Activated naive CD4-positive, alpha-beta T cell treated with anti-CD3 and anti-CD28 coated beads, Interleukin-2, amount 10 ng/mL, durations not matched to agents 7 days and 5 days (primary cell): ENCODE results near the gene GADD45B.
"Not testable (repeated sequence)": the region's sequence is repeated elsewhere in the genome, so short reads cannot be mapped to it uniquely, and the experiment has no call there.

Source experiments
- CTCF ChIA-PET: fragments of 350-600 bp; sonication (Branson Sonifier 250); formaldehyde crosslinking; loops from one replicate; lab custom pipeline; 2021; ENCODE audit warnings: antibody characterized with exemption; lab: Charles Lee
- DNase-seq: peaks from one replicate; pipeline ENCODE4 v3.0.0-alpha.2; 2020
- H3K27ac Mint-ChIP-seq: one replicate; pipeline ENCODE4 v1.8.0; 2021; ENCODE audit warnings: mild to moderate bottlenecking, moderate library complexity, mixed read lengths
- H3K27me3 Mint-ChIP-seq: one replicate; pipeline ENCODE4 v1.8.0; 2021; ENCODE audit warnings: mild to moderate bottlenecking, mixed read lengths
- H3K36me3 Mint-ChIP-seq: one replicate; pipeline ENCODE4 v1.8.0; 2021; ENCODE audit warnings: mixed read lengths
- H3K4me1 Mint-ChIP-seq: one replicate; pipeline ENCODE4 v1.8.0; 2021; ENCODE audit warnings: mixed read lengths
- H3K4me3 Mint-ChIP-seq: one replicate; pipeline ENCODE4 v1.8.0; 2021; ENCODE audit warnings: mild to moderate bottlenecking, moderate library complexity, mixed read lengths
- H3K9me3 Mint-ChIP-seq: one replicate; pipeline ENCODE4 v1.8.0; 2021; ENCODE audit warnings: mixed read lengths

GADD45B gene

GRCh38 chr19:2512523-2513431 is 36.9 kb downstream of the GADD45B start:
- peaks cover 8% of the 10 kb centered on the region for H3K4me1 Mint-ChIP-seq
- peaks cover 29% of the 10 kb centered on the region for H3K27me3 Mint-ChIP-seq
- DNase-seq, result no peak
- no peak overlapping the region for H3K27ac Mint-ChIP-seq
- peaks cover 2% of the 10 kb centered on the region for H3K9me3 Mint-ChIP-seq
- CTCF ChIA-PET, result no interaction called here
- H3K4me3 Mint-ChIP-seq, result no peak overlapping the region
- H3K36me3 Mint-ChIP-seq, result no peaks in the 10 kb centered on the region

DNA sequence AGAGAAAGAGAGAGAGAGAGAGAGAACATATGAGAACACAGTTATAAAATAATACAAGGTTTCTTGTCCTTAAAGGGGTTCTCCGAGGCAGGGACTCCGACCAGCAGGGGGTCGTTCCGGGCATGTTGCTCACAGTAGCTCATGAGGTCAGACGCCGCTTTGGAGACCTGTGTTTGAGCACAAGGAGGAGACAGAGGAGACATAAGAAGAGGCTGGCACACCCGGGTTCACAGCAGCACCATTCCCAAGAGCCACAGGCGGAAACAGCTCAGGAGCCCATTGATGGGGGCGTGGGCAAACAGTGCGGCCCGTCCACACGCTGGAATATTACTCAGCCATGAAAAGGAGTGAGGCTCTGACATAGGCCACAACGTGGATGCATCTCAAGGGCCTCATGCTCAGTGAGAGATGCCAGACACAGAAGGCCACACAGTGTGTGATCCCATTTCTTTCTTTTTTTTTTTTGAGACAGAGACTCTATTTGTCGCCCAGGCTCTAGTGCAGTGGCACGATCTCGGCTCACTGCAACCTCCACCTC is 39.1 kb downstream of the GADD45B start:
- DNase-seq, result no peak
- CTCF ChIA-PET, result interaction anchor here (1.2 kb wide), 1 partner anchor 65 kb away, joined by 4 read pairs; no protein-coding TSS in a partner anchor
- no peaks in the 10 kb centered on the region for H3K36me3 Mint-ChIP-seq
- H3K27ac Mint-ChIP-seq, result no peak overlapping the region
- peaks cover 8% of the 10 kb centered on the region for H3K4me1 Mint-ChIP-seq
- H3K4me3 Mint-ChIP-seq, result no peak overlapping the region
- H3K27me3 Mint-ChIP-seq, result peaks cover 39% of the 10 kb centered on the region
- no peaks in the 10 kb centered on the region for H3K9me3 Mint-ChIP-seq

DNA sequence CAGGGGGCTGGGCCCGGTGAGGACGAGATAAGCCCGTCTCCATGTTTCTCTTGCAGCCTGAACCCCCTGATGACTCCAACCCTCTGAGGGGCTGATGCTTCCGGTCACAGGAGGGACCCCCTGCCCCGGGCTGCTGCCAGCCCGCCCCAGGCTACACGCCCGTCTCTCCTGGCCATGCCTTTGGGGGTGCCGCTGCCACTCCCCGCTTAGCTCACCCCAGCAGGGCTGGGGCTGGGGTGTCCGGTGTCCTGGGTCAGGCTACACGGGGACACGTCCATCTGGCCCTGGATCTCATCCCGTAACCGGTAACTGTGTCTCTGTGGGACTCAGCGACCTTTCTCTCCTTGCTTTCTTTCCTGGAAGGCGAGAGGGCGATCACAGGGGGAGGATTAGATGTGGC is 40.8 kb downstream of the GADD45B start:
- no peaks in the 10 kb centered on the region for H3K9me3 Mint-ChIP-seq
- no peak overlapping the region for H3K27ac Mint-ChIP-seq
- CTCF ChIA-PET, result no interaction called here
- H3K27me3 Mint-ChIP-seq, result peaks cover 36% of the 10 kb centered on the region
- H3K4me3 Mint-ChIP-seq, result no peak overlapping the region
- H3K36me3 Mint-ChIP-seq, result no peaks in the 10 kb centered on the region
- peaks cover 8% of the 10 kb centered on the region for H3K4me1 Mint-ChIP-seq
- no peak for DNase-seq

- peak; percentile 27 for DNase-seq
- no peaks in the 10 kb centered on the region for H3K9me3 Mint-ChIP-seq
- H3K27me3 Mint-ChIP-seq, result peaks cover 42% of the 10 kb centered on the region
- no peak overlapping the region for H3K27ac Mint-ChIP-seq
- no peak overlapping the region for H3K4me3 Mint-ChIP-seq
- H3K36me3 Mint-ChIP-seq, result no peaks in the 10 kb centered on the region
- CTCF ChIA-PET, result no interaction called here
- peaks cover 8% of the 10 kb centered on the region for H3K4me1 Mint-ChIP-seq
These were observed 42.1 kb downstream of the GADD45B start for GRCh38 chr19:2517881-2518601.

DNA sequence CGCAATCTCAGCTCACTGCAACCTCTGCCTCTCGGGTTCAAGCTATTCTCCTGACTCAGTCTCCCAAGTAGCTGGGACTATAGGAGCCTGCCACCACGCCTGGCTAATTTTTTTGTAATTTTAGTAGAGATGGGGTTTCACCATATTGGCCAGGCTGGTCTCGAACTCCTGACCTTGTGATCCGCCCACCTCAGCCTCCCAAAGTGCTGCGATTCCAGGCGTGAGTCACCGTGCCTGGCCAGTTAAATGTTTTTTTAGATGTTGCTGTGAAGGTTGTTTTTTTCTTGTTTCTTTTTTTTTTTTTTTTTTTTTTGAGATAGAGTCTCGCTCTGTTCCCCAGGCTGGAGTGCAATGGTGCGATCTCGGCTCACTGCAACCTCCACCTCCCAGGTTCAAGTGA is 42.9 kb downstream of the GADD45B start:
- H3K4me1 Mint-ChIP-seq, DNase-seq, H3K9me3 Mint-ChIP-seq, H3K36me3 Mint-ChIP-seq, H3K27ac Mint-ChIP-seq, H3K4me3 Mint-ChIP-seq: not testable (repeated sequence)
- CTCF ChIA-PET, result interaction anchor here (0.6 kb wide), 1 partner anchor 34 kb away, joined by 3 read pairs; no protein-coding TSS in a partner anchor
- peaks cover 36% of the 10 kb centered on the region for H3K27me3 Mint-ChIP-seq

DNA sequence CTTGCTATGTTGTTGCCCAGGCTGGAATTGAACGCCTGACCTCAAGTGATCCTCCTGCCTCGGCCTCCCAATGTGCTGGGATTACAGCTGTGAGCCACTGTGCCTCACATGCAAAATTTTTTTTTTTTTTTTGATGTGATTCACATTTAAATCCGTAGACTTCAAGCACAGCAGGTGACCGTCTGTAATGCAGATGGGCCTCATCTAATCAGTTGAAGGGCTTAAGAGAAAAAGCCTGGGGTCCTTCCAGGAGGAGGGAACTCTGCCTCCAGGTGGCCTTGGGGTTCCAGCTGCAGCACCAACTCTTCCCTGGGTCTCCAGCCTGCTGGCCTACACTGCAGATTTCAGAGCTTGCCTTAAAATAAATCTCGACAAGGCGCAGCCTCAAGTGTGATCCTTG is 43.6 kb downstream of the GADD45B start:
- no peaks in the 10 kb centered on the region for H3K36me3 Mint-ChIP-seq
- H3K27ac Mint-ChIP-seq, result no peak overlapping the region
- H3K4me1 Mint-ChIP-seq, result peaks cover 8% of the 10 kb centered on the region
- H3K9me3 Mint-ChIP-seq, result peaks cover 3% of the 10 kb centered on the region
- CTCF ChIA-PET, result no interaction called here
- no peak overlapping the region for H3K4me3 Mint-ChIP-seq
- peaks cover 36% of the 10 kb centered on the region for H3K27me3 Mint-ChIP-seq
- no peak for DNase-seq

- CTCF ChIA-PET, result no interaction called here
- Mint-ChIP-seq H3K9me3 (peaks cover 3% of the 10 kb centered on the region), H3K4me3 (no peak overlapping the region), H3K36me3 (no peaks in the 10 kb centered on the region), H3K27me3 (peaks cover 6% of the 10 kb centered on the region), H3K27ac (no peak overlapping the region), H3K4me1 (no peaks in the 10 kb centered on the region)
- DNase-seq, result no peak
These were observed 47.8 kb downstream of the GADD45B start for GRCh38 chr19:2523630-2524311.

DNA sequence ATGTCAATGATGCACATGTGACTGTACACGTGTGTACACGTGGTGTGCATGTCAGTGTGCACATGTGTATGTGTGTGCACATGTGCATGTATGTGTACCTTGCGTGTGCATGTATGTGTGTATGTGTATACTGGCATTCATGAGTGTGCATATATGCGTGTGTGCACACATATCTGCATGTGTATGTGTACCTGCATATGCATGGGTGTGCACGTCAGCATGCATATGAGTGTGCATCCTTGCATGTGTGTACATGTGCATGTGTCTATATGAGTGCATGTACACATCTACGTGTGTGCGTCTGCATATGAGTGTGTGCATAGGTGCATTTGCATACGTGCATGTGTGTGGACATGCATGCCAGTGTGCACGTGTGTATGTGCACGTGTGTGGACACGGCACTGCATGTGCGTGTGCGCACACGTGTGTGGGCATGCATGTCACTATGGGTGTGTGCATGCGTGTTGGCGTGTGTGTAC is 48.5 kb downstream of the GADD45B start:
- H3K36me3 Mint-ChIP-seq, result no peaks in the 10 kb centered on the region
- peaks cover 6% of the 10 kb centered on the region for H3K27me3 Mint-ChIP-seq
- no peak overlapping the region for H3K27ac Mint-ChIP-seq
- no peaks in the 10 kb centered on the region for H3K4me1 Mint-ChIP-seq
- H3K4me3 Mint-ChIP-seq, result no peak overlapping the region
- CTCF ChIA-PET, result no interaction called here
- DNase-seq, result no peak
- H3K9me3 Mint-ChIP-seq, result peaks cover 3% of the 10 kb centered on the region

- CTCF ChIA-PET, result no interaction called here
- Mint-ChIP-seq H3K27me3 (peaks cover 12% of the 10 kb centered on the region), H3K27ac (no peak overlapping the region), H3K4me3 (no peak overlapping the region), H3K9me3 (peaks cover 3% of the 10 kb centered on the region), H3K4me1 (no peaks in the 10 kb centered on the region), H3K36me3 (no peaks in the 10 kb centered on the region)
- no peak for DNase-seq
These were observed 49.2 kb downstream of the GADD45B start for GRCh38 chr19:2524840-2525723.

DNA sequence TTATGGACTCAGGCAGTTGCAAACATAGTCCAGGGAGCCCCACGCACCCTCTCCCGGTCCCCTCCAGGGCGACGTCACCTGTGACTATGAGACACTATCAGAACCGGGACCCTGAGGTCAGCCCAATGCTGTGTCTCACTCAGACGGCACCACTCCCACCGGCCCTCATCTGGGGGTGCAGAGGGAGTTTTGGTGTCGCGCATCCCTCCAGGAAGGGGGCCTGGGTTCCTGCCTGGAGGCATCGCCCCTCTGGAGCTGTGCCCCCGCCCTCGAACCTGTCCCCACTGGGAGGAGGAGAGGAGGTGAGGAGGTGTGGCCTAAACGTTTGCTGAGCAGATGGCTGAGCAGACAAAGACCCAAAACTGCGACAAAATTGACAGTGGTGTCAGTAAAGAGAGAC is 51.2 kb downstream of the GADD45B start:
- Mint-ChIP-seq H3K36me3 (no peaks in the 10 kb centered on the region), H3K27me3 (peaks cover 7% of the 10 kb centered on the region), H3K9me3 (peaks cover 3% of the 10 kb centered on the region), H3K4me1 (peaks cover under 1% of the 10 kb centered on the region), H3K27ac (no peak overlapping the region), H3K4me3 (no peak overlapping the region)
- CTCF ChIA-PET, result no interaction called here
- no peak for DNase-seq

DNA sequence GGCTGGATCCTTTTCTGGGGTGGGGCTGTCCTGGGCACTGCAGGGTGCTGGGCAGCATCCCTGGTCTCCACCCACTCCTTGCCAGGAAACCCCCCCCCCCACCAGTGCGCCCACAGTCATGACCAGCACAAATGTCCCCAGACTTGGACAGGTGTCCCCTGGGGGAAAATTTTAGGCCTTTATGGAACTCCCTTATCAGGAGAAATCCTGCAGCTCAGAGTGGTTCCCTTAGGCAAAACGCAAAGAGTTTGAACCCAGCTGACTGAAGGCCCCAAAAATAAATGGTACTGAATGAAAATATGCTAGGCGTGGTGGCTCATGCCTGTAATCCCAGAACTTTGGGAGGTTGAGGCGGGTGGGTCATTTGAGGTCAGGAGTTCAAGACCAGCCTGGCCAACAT is 51.8 kb downstream of the GADD45B start:
- peaks cover 6% of the 10 kb centered on the region for H3K27me3 Mint-ChIP-seq
- H3K9me3 Mint-ChIP-seq, result peaks cover 3% of the 10 kb centered on the region
- H3K36me3 Mint-ChIP-seq, result no peaks in the 10 kb centered on the region
- H3K4me3 Mint-ChIP-seq, result no peak overlapping the region
- no peak overlapping the region for H3K27ac Mint-ChIP-seq
- H3K4me1 Mint-ChIP-seq, result peaks cover 4% of the 10 kb centered on the region
- CTCF ChIA-PET, result no interaction called here
- DNase-seq, result no peak
